Type B pancreatic cell (in vitro differentiated cells): Measurements from ENCODE around the gene KRCC1. TPM values are rescaled to one million over a fixed set of nuclear protein-coding genes. Genes with fewer than 3 reads are reported as not detected.

Experiments
- DNase-seq: peaks from one replicate; pipeline ENCODE4 v3.0.0; 2021; ENCODE audit warnings: mixed read lengths; ENCODE audit not compliant: unreplicated experiment; ENCODE audit errors: extremely low spot score
- H3K27ac Mint-ChIP-seq: 2 replicates; pipeline ENCODE4 v1.8.0; 2021; ENCODE audit warnings: mild to moderate bottlenecking, mixed read lengths
- H3K27me3 Mint-ChIP-seq: 2 replicates; pipeline ENCODE4 v1.8.0; 2021; ENCODE audit warnings: mixed read lengths
- H3K36me3 Mint-ChIP-seq: 2 replicates; pipeline ENCODE4 v1.8.0; 2021; ENCODE audit warnings: mixed read lengths
- H3K4me1 Mint-ChIP-seq: one replicate; pipeline ENCODE4 v1.8.0; 2021; ENCODE audit warnings: mixed read lengths; ENCODE audit not compliant: unreplicated experiment
- H3K4me3 Mint-ChIP-seq: 2 replicates; pipeline ENCODE4 v1.8.0; 2021; ENCODE audit warnings: mild to moderate bottlenecking, mixed read lengths
- H3K9me3 Mint-ChIP-seq: 2 replicates; pipeline ENCODE4 v1.8.0; 2021; ENCODE audit warnings: mixed read lengths
- long read RNA-seq: library from polyadenylated mRNA; unstranded; transcript quantifications from one replicate; pipeline ENCODE4 v2.0.0, GENCODE V29; 2020
- total RNA-seq: library from RNA; stranded (reverse); gene quantifications from 2 replicates; pipeline ENCODE4 v1.2.1, GENCODE V29; 2021; ENCODE audit warnings: low replicate concordance
- TF ChIP-seq, protein P1 (sequence below): fragments of 200-600 bp; sonication (generic); conservative IDR thresholded peaks from 2 replicates; pipeline ENCODE4 v1.5.0; 2021; ENCODE audit warnings: antibody characterized with exemption, mild to moderate bottlenecking

KRCC1 gene
- total RNA-seq, result 18.6 and 18.7 TPM in 2 replicates
- long read RNA-seq, transcript KRCC1-201 (4 exons, 1,753 nt), result major isoform, 24 of 27 reads
- long read RNA-seq, partial matches to known transcripts, result 1 of 27 reads
- long read RNA-seq, other reads (novel, unspliced or antisense), result 2 of 27 reads

DNA sequence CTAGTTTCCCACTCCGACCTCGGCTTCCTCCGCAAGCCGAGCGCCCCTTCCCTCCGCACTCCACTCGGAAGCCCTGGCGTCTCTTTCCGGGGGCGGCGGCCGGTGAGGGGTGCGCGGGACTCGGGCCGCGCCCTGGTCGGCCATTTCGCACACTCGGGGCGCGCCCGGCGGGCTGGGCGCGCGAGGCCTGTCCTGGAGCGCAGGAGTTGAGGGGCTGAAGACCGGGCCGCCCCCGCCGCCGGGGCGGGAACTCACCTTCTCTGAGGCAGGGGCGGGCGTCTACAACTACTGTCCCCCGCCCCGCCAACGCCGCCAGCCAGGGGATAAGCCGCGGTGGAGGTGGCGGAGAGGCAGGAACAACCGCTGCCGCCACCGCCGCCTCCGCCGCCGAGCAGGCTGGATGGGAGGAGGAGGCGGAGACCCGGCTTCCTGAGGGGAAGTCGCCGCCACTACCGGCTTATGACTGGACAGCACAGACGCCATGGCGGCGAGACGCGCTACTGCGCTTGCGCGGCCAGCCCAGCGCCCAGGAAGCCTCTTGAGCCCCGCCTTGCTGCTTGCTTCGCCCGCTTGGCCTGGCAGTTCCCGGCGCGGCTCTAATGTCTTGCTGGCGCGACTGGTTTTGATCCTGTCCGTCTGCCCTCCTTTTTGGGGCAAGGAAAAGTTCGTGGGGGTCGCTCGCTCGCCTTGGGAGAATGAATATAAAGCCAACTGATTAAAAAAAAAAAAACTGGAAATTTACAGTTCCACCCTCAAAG is at the start of gene KRCC1:
Gene KRCC1, minus strand, starts transcription at position 413 of the 758 bp plus-strand sequence. CDS start 27,220 bp downstream, outside the sequence.
- Mint-ChIP-seq H3K9me3 (no peaks in the 10 kb centered on the region), H3K27me3 (no peaks in the 10 kb centered on the region), H3K36me3 (no peaks in the 10 kb centered on the region), H3K27ac (peak within 1 kb of the TSS; percentile 97), H3K4me1 (peaks cover 36% of the 10 kb centered on the region), H3K4me3 (peak within 1 kb of the TSS; percentile 98)
- TF ChIP-seq, protein P1, sequence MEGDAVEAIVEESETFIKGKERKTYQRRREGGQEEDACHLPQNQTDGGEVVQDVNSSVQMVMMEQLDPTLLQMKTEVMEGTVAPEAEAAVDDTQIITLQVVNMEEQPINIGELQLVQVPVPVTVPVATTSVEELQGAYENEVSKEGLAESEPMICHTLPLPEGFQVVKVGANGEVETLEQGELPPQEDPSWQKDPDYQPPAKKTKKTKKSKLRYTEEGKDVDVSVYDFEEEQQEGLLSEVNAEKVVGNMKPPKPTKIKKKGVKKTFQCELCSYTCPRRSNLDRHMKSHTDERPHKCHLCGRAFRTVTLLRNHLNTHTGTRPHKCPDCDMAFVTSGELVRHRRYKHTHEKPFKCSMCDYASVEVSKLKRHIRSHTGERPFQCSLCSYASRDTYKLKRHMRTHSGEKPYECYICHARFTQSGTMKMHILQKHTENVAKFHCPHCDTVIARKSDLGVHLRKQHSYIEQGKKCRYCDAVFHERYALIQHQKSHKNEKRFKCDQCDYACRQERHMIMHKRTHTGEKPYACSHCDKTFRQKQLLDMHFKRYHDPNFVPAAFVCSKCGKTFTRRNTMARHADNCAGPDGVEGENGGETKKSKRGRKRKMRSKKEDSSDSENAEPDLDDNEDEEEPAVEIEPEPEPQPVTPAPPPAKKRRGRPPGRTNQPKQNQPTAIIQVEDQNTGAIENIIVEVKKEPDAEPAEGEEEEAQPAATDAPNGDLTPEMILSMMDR, result no peak
- DNase-seq, result peak; percentile 96

DNA sequence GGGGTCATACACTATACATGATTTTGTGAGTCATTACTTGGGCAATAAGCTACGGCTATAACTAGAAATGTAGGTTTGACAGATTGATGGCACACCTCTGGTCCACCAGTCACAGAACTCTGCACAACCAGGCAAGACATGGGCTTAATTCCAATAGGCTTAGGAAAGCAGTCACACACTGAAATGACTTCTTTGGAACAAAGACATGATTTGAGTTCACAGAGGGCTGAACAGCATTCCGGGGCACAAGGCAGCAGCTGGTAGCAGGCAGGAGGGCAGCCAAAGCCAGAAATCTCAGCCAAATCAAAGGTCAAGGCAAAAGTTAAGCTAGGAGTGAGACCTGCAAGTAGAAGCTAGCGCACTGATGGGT is 44.9 kb upstream of the KRCC1 start:
- Mint-ChIP-seq H3K27ac (no peak overlapping the region), H3K27me3 (peaks cover 12% of the 10 kb centered on the region), H3K4me3 (no peak overlapping the region), H3K4me1 (no peaks in the 10 kb centered on the region), H3K36me3 (no peaks in the 10 kb centered on the region), H3K9me3 (no peaks in the 10 kb centered on the region)
- TF ChIP-seq, protein P1, result no peak
- no peak for DNase-seq

DNA sequence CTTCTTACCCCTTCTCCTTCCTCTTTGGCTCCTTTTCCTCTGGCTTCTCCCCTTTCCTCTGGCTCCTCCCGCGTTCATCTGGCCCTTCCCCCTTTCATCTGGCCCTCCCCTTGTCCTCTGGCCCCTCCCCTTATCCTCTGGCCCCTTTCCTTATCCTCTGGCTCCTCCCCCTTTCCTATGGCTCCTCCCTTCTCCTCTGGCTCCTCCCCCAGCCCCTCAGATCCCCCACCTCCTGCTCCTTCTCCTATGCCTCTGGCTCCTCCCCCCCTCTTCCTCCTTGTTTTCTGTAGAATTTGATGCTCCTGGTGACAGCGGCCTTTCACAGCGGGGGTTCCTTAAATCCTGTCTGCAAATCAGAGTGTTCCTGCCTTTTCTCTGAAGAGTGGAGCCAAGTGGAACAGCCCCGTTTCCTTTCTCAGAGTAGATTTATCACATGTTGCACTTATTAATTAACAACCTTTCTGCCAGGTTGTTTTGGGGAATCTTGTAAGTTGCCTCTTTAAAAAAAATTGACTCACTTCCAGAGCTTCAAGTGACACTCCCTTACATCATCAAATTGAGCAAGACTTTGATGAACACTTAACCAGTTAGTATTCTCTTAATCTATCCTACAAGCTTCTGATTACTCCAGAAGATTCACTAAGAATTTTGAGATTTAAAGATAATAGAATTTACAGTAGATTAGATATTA is 44.4 kb upstream of the KRCC1 start:
- Mint-ChIP-seq H3K27me3 (peaks cover 14% of the 10 kb centered on the region), H3K9me3 (no peaks in the 10 kb centered on the region), H3K4me1 (no peaks in the 10 kb centered on the region), H3K36me3 (no peaks in the 10 kb centered on the region), H3K27ac (no peak overlapping the region), H3K4me3 (no peak overlapping the region)
- TF ChIP-seq, protein P1, result no peak
- DNase-seq, result no peak

DNA sequence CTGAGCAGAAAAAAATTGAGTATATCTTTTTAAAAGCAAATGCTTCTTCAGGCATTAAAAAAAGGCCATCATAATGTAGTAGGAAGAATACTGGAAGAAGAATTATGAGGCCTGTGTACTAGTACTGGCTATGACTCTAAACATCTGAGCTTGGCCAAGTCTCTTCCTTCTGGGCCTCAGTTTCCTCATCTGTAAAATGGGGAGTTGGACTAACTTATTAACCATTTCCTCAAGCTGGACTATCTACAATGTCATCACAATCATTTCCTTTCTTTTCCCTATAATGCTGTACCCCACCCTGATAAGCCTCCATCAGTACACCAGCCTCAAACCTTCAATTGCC is 42.9 kb upstream of the KRCC1 start:
- TF ChIP-seq, protein P1, result no peak
- Mint-ChIP-seq H3K4me1 (no peaks in the 10 kb centered on the region), H3K36me3 (no peaks in the 10 kb centered on the region), H3K9me3 (no peaks in the 10 kb centered on the region), H3K27ac (no peak overlapping the region), H3K27me3 (peaks cover 15% of the 10 kb centered on the region), H3K4me3 (no peak overlapping the region)
- no peak for DNase-seq

- Mint-ChIP-seq H3K27me3 (peaks cover 15% of the 10 kb centered on the region), H3K9me3 (no peaks in the 10 kb centered on the region), H3K4me3 (no peak overlapping the region), H3K36me3 (no peaks in the 10 kb centered on the region), H3K27ac (no peak overlapping the region), H3K4me1 (no peaks in the 10 kb centered on the region)
- DNase-seq, result no peak
- TF ChIP-seq, protein P1, result no peak
Measured at GRCh38 chr2:88097891-88098557, 42.4 kb upstream of the KRCC1 start.
